GM19395 (cell line): Measurements from ENCODE around the gene ROR2.

Experiments used
- ATAC-seq: cut with Tn5 transposase; IDR thresholded peaks from one replicate; pipeline ENCODE4 v1.9.1; 2021; ENCODE audit warnings: mild to moderate bottlenecking, moderate library complexity; ENCODE audit not compliant: unreplicated experiment

Gene ROR2

GRCh38 chr9:91843623-91844148 is 106.3 kb downstream of the ROR2 start:
- ATAC-seq: no peak

DNA sequence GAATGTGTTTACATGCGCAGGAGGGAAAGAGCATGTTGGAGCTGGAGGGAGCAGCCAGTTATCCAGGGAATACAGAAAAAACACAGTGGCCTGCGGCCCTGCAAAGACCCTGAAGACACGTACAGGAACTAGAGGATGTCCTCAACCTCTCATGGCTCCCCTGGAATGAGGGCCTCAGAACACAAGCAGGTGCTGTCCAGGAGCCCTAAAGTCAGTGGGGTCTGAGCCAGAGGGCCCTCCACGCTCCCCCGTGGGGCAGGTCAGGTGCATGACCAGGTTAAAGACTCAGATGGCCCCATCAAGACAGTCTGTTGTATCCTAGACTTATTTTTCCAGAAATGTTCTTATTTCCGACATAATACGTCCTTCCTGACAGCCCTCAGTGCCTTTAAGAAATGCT is 106.9 kb downstream of the ROR2 start:
- no peak for ATAC-seq

DNA sequence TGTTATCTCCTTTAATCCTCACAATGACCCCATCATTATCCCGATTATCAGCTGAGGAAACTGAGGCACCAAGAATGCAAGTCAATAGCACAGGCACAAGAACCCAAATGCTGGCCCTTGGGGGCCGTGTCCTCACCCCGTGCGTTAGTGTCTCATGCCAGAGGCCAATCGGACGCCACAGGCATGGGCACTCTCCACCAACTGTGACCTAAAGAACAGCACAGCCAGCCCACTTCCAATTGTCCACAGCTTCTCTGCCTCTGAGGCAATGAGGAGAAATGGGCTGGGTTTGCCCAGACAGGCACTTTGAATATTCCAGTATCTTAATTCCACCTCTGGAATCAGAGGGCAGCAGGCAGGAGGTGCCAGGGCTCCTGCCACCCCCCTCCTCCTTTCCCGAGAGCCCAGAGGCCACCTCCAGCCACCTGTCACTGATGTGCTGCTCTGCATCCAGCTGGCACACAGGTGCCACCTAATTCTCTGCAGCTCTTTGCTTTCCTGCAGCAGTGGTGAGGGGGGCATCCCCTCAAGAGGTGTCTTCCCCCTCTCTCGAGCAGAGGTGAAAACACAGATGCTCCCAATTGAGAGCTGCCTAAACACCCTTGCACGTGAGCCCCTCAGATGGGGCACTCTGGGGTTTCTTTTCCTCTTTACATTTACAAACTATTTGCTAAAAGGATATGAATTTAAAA is 107.5 kb downstream of the ROR2 start:
- ATAC-seq: no peak

GRCh38 chr9:91841591-91841990 is 108.4 kb downstream of the ROR2 start:
- no peak for ATAC-seq

DNA sequence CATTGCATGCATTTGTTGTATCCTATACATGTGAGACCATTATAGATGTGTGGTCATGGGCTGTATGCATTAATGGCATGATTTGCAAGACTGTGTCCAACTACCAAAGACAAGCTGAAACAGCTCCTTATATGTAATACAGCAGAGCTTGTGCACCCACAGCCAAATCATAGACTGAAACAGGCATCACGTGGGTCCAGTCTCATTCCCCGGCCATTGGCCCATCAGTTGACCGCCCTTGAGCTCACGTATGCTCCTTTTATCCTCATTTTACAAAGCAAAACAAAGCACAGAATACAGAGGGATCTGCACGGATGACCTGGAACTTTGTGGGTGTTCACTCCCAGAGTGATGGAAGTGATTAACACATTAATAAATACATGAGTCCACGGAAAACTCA is 109.1 kb downstream of the ROR2 start:
- no peak for ATAC-seq

- no peak for ATAC-seq
These were observed 109.6 kb downstream of the ROR2 start for GRCh38 chr9:91840469-91840868.

DNA sequence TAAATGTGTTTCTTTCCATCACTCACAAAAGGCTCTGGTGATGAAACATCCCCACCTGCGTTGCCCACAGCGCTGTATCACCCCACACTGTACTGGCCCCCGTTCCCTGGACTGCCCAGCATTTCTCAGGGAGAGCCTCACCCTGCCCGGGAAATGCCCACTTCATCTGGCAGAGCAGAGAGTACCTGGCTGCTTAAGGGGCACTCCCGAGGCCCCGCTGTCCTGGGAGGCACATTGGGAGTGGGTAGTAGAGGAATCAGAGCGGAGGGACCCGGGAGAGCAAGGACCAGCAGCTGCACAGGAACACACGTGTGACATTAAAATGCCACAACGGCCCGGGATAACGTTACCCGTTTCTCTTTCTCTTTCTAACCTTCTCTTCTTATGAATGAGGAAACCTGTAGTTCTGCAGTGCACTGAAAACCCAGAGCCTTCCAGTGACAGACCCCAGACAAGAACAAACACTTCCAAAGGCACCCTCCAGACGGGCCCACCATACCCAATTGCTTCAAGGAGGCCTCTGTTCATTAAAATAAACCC is 110.0 kb downstream of the ROR2 start:
- ATAC-seq: no peak

GRCh38 chr9:91837981-91838731 is 111.9 kb downstream of the ROR2 start:
- no peak for ATAC-seq

DNA sequence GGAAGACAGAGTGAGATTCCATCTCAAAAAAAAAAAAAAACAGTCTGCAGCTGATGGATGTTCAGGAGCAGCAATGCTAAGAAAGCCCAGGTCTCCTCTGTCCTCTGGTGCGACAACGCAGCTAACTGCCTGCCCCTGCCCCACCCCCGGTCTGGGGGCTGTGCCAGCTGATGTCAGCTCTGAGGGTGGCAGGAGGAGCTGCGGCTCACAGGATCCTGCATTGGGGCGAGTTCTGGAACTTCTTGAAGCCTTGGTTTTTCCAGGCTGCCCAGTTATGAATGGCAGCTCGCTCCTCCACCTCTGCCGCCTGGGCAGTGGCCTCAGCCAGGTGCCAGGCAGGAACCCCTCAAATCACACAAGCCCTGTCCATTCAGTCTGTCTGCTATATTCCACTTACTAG is 113.5 kb downstream of the ROR2 start:
- ATAC-seq: no peak

DNA sequence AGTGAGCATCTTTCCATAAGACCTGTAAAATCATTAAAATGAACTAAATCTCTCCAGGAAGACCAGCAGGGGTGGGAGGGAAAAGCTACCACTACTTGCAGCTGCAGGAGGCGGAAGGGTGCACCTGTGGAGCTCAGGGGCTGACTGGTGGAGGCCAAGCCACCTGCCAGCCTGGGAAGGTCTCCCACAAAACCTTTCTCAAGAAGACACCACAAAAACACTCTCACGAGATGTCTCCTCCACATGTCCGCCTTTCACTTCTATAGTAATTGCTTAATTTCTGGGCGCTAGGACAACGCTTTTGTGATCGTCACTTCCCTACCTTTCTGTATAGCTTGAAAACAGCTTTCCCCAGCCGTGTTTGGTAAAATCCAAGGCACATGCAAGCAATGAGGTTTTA is 114.4 kb downstream of the ROR2 start:
- no peak for ATAC-seq

DNA sequence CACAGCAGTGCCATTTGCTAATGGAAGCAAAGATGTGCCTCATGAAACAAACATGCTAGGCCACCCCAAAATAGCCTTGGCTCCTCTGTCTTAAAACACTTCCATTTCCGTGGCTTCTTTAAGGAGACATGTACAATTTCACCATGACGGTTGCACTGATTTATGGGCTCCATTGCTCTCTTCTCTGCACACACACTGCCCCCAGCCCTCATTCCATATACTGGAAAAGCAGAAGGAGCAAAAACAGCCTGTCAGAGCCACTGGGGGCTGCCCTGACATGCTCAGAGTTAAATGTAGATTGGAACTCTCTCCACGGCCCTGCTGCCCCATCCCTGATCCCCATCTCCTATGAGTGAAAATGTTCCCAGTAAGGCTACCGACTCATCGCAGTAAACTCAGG is 114.8 kb downstream of the ROR2 start:
- ATAC-seq: no peak

- no peak for ATAC-seq
These were observed 115.3 kb downstream of the ROR2 start for GRCh38 chr9:91834740-91835139.

- ATAC-seq: no peak
These were observed 116.2 kb downstream of the ROR2 start for GRCh38 chr9:91833878-91834255.

- no peak for ATAC-seq
These were observed 116.7 kb downstream of the ROR2 start for GRCh38 chr9:91833096-91833877.

- ATAC-seq: no peak
These were observed 117.7 kb downstream of the ROR2 start for GRCh38 chr9:91832322-91832721.

DNA sequence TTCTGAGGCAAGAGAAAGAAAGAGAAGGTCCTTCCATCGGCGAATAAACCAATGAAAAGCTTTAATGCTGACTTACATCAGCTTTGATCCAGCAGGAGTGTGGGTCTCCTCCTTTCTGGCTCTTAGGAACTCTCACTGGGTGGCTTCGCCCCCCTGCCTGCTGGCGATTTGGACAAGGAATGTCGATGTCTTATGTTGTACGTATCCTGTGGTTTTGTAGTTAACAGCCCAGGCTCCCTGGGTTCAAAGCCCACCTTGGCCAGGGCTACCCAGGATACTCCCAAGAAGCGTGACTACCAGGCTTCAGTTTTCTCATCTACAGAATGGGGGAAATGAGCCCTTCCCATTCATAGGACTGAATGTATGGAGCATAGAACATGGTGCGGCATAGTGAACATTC is 124.2 kb downstream of the ROR2 start:
- ATAC-seq: no peak

- ATAC-seq: no peak
These were observed 124.6 kb downstream of the ROR2 start for GRCh38 chr9:91825422-91825821.

DNA sequence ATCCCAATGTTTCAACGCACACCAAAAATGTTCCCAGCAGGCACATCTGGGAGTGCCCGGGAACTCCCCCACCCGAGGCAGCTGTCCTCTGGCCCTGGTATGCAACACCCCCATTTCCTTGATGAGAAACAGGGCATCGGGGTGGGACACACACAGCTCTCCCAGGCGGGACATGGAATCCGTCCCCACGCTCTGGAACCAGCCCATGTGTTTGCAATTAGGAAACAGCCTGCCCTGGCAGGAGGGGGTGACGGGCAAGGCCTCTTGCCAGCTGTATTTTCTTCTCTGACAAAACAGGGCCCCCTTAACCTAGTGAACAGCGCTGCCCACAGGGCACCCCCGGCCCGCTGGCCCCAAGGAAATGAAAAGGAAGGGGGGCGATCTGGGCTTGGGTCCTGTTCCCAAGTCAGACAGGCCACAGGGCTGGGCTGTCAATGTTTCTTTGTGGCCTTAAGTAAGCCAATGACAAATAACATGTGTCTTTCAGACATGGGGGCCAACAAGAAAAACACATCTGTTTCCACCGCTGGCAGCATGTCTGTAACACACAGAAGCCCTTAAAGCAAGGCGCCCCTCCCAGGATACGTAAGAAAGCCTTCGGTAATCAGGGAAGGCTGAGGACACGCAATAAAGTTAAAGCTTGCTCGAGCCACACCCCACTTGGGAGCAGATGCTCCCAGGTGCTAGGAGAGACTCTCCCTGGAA is 125.3 kb downstream of the ROR2 start:
- no peak for ATAC-seq

GRCh38 chr9:91824151-91824550 is 125.9 kb downstream of the ROR2 start:
- ATAC-seq: no peak

DNA sequence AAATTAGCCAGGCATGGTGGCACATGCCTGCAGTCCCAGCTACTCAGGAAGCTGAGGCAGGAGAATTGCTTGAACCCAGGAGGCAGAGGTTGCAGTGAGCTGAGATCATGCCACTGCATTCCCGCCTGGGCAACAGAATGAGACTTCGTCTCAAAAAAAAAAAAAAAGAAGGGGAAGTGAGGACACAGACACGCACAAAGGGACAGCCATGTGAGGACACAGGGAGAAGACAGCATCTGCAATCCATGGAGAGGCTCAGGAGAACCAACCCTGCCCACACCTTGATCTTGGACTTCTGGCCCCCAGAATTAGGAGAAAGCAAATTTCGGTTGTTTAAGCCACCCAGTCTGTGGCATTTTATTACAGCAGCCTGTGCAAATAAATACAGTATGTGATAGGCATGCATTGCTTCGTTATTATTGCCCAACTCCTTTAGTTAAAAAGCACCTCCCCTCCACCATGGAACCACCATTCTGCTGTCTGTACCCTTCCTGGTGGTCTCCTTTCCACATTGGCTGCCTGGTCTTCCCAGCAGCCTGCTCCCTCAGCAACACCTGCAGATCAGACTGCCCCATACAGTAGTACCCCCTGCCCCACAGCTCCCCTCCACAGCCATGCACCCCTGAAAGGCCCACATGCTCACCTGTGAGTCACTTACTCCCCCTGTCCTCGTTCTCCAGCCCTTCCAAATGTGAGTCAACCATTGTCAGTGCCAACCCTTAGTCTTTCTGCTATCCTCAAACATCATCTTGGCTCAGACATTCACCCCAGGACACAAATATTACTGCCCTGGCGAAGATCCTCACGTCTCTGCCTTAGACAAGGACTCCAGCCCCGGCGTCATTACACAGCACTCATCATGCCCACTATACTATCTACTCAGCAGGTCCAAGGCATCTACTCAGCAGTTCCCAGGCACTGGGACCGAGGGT is 128.8 kb downstream of the ROR2 start:
- no peak for ATAC-seq
